Mesodermal cell (in vitro differentiated cells): ENCODE results near the gene TMEM11.

Experiments
- H3K27ac ChIP-seq: 2 replicates; pipeline ENCODE4 v1.7.0; 2013; ENCODE audit warnings: mild to moderate bottlenecking, low read depth, low read length, moderate library complexity; ENCODE audit not compliant: severe bottlenecking
- H3K36me3 ChIP-seq: 2 replicates; pipeline ENCODE4 v1.7.1; 2013; ENCODE audit warnings: mild to moderate bottlenecking, low read length, moderate library complexity; ENCODE audit not compliant: control insufficient read depth, insufficient read depth
- H3K4me1 ChIP-seq: one replicate; pipeline ENCODE4 v1.7.1; 2013; ENCODE audit warnings: mild to moderate bottlenecking, low read length; ENCODE audit not compliant: insufficient read depth, control insufficient read depth, poor library complexity, severe bottlenecking
- H3K4me3 ChIP-seq: 2 replicates; pipeline ENCODE4 v1.7.0; 2013; ENCODE audit warnings: low read length, control low read depth, mild to moderate bottlenecking; ENCODE audit not compliant: insufficient read depth, poor library complexity, severe bottlenecking; ENCODE audit errors: extremely low read depth
- H3K9me3 ChIP-seq: 2 replicates; pipeline ENCODE4 v1.7.1; 2013; ENCODE audit warnings: mild to moderate bottlenecking, low read length, moderate library complexity; ENCODE audit not compliant: control insufficient read depth
- WGBS, 2 experiments: methylation state at CpG; one replicate each; pipeline ENCODE4 v1.1.5; 2013; ENCODE audit warnings: missing lambda C conversion rate in 2 of 2; ENCODE audit not compliant: insufficient coverage in 2 of 2; 5-methylcytosine and 5-hydroxymethylcytosine counted together

Gene TMEM11

GRCh38 chr17:21223086-21223485 is 9.1 kb upstream of the TMEM11 start:
- peaks cover 8% of the 10 kb centered on the region for H3K9me3 ChIP-seq
- H3K4me1 ChIP-seq: no peaks in the 10 kb centered on the region
- WGBS, 2 experiments: 90 to 94% methylated on average over 5 to 6 of the region's 6 CpGs
- no peak overlapping the region for H3K4me3 ChIP-seq
- no peak overlapping the region for H3K27ac ChIP-seq
- H3K36me3 ChIP-seq: peaks cover 11% of the 10 kb centered on the region

- no peak overlapping the region for H3K27ac ChIP-seq
- peaks cover 8% of the 10 kb centered on the region for H3K9me3 ChIP-seq
- peaks cover 8% of the 10 kb centered on the region for H3K4me1 ChIP-seq
- no peak overlapping the region for H3K4me3 ChIP-seq
- 89 to 100% methylated on average over 2 to 3 of the region's 3 CpGs for WGBS, 2 experiments
- H3K36me3 ChIP-seq: peaks cover 15% of the 10 kb centered on the region
Measured at GRCh38 chr17:21218831-21219380, 4.9 kb upstream of the TMEM11 start.

- Histone ChIP-seq H3K9me3 (peaks cover 8% of the 10 kb centered on the region), H3K27ac (no peak overlapping the region), H3K36me3 (peaks cover 15% of the 10 kb centered on the region), H3K4me3 (no peak overlapping the region), H3K4me1 (peaks cover 8% of the 10 kb centered on the region)
- 40 to 75% methylated on average over 1 of the region's 3 CpGs for WGBS, 2 experiments
Measured at GRCh38 chr17:21218101-21218500, 4.1 kb upstream of the TMEM11 start.

GRCh38 chr17:21217346-21217745 is 3.4 kb upstream of the TMEM11 start:
- H3K9me3 ChIP-seq: peaks cover 7% of the 10 kb centered on the region
- WGBS, 2 experiments: no CpG with 5 or more reads among the region's 1 CpG
- H3K4me1 ChIP-seq: peaks cover 12% of the 10 kb centered on the region
- no peak overlapping the region for H3K4me3 ChIP-seq
- H3K27ac ChIP-seq: no peak overlapping the region
- peaks cover 7% of the 10 kb centered on the region for H3K36me3 ChIP-seq

- Histone ChIP-seq H3K4me3 (no peak overlapping the region), H3K9me3 (no peaks in the 10 kb centered on the region), H3K27ac (no peak overlapping the region), H3K36me3 (peaks cover 9% of the 10 kb centered on the region), H3K4me1 (peaks cover 20% of the 10 kb centered on the region)
- WGBS, 2 experiments: 93 to 94% methylated on average over 4 of the region's 6 CpGs
Measured at GRCh38 chr17:21215935-21216334, 2.0 kb upstream of the TMEM11 start.

DNA sequence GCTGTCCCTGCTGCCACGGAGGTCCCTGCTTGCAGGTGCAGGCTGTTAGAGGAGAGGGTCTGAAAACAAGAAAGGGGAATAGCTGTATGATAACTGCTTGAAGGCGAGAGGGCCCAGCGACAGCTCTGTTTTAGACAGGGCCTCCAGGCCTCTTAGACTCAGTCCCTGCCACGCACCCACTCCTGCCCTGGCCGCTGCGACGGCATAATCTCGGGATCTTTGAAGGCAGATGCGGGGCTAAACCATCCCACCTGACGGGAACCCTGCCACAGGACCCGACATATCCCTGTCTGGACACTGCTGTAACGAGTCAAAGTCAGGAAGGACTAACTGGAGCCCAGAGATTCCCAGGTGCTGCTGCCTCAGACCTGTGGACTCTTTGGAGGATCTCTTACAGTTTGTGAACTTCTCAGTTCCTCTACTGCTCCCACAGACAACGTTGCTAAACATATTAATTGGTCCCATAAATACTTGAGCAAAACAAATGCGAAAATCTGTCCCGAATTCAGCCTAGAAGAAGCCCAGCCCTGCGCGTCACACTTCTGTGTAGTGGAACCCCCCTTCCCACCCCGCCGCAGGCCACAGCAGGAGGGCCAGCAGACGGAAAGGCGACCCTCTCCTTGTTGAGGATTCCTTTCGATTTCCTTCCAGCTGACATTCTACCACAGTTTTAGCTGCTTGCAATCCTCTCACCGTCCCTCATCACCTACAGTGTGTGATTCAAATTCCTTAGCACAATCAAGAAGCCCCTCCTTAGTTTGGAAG is 998 bp upstream of the TMEM11 start:
- no peaks in the 10 kb centered on the region for H3K9me3 ChIP-seq
- H3K4me3 ChIP-seq: peak overlapping the region; percentile 99
- peaks cover 19% of the 10 kb centered on the region for H3K36me3 ChIP-seq
- WGBS, 2 experiments: 6 to 13% methylated on average over 19 to 23 of the region's 23 CpGs
- peaks cover 20% of the 10 kb centered on the region for H3K4me1 ChIP-seq
- peak overlapping the region; percentile 95 for H3K27ac ChIP-seq

- peaks cover 32% of the 10 kb centered on the region for H3K36me3 ChIP-seq
- H3K4me3 ChIP-seq: peak overlapping the region; percentile 99
- 0% methylated on average over 25 to 34 of the region's 35 CpGs for WGBS, 2 experiments
- peak overlapping the region; percentile 95 for H3K27ac ChIP-seq
- H3K4me1 ChIP-seq: peaks cover 20% of the 10 kb centered on the region
- H3K9me3 ChIP-seq: no peaks in the 10 kb centered on the region
Measured at GRCh38 chr17:21213638-21214014, 335 bp downstream of the TMEM11 start.

- Histone ChIP-seq H3K27ac (peak overlapping the region; percentile 95), H3K36me3 (peaks cover 38% of the 10 kb centered on the region), H3K4me3 (peak overlapping the region; percentile 99), H3K9me3 (no peaks in the 10 kb centered on the region), H3K4me1 (peaks cover 20% of the 10 kb centered on the region)
- WGBS, 2 experiments: 8 to 12% methylated on average over 9 to 16 of the region's 18 CpGs
Measured at GRCh38 chr17:21212826-21213637, 929 bp downstream of the TMEM11 start.

GRCh38 chr17:21211825-21212479 is 2.0 kb downstream of the TMEM11 start:
- Histone ChIP-seq H3K9me3 (no peaks in the 10 kb centered on the region), H3K4me1 (peaks cover 20% of the 10 kb centered on the region), H3K36me3 (peaks cover 37% of the 10 kb centered on the region), H3K27ac (no peak overlapping the region), H3K4me3 (peak overlapping the region; percentile 99)
- 86 to 92% methylated on average over 7 of the region's 9 CpGs for WGBS, 2 experiments

DNA sequence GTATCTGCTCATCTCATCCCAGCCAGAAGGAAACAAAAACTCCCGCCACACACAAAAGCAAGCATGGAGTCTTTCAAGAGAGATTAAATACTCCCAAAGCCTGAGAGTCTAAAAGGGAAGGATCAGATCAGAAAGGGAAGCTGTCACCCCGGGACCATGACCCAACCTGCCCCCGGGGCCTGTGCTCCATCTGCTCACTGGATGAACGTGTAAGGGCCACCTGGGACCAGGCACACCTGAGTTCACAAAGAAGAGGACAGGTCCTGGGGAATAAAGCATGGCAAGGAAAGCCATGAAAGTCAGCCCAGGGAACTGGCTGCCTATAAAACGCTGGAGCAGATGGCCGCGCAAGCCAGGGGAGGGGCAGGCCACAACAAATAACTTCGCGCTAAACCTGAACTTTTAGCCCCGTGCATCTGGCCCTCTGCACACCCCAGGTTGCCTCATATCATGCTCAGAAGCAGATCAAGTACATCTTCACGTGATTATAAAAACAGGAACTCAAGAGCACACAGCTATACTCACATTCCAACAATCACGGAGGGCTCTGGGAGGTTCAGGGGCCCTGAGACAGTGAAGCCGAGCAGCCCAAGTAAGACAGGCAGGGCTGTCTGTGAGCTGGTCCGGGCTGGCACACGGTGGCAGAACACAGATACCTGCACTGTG is 3.4 kb downstream of the TMEM11 start:
- Histone ChIP-seq H3K27ac (no peak overlapping the region), H3K36me3 (peaks cover 35% of the 10 kb centered on the region), H3K9me3 (no peaks in the 10 kb centered on the region), H3K4me1 (peaks cover 14% of the 10 kb centered on the region), H3K4me3 (no peak overlapping the region)
- 96 to 100% methylated on average over 14 of the region's 15 CpGs for WGBS, 2 experiments
